Tibial nerve (tissue), 4 donors: ENCODE measurements around the gene GPC6. TPM values are rescaled to one million over a fixed set of nuclear protein-coding genes. Genes with fewer than 3 reads are reported as not detected.

Experiments used
- DNase-seq, 2 donors: peaks; one replicate each; pipeline ENCODE4 v3.0.0-alpha.2; 2019; ENCODE audit warnings: low spot score in 2 of 2
- H3K27ac ChIP-seq, 4 donors: fragments of 200-600 bp; sonication (generic) in 3 of 4; one replicate each; pipeline ENCODE4 v1.5.1; 2017 to 2019; ENCODE audit warnings: mild to moderate bottlenecking in 1 of 4
- H3K27me3 ChIP-seq, 2 donors: fragments of 200-600 bp; sonication (generic) in 1 of 2; one replicate each; pipeline versions ENCODE4 v1.5.1 to v1.6.0; 2017 to 2019
- H3K36me3 ChIP-seq, 3 donors: fragments of 200-600 bp; sonication (generic); one replicate each; pipeline ENCODE4 v1.5.1; 2018 to 2019
- H3K4me1 ChIP-seq, 4 donors: fragments of 200-600 bp; sonication (generic) in 3 of 4; one replicate each; pipeline ENCODE4 v1.5.1; 2017 to 2019
- H3K4me3 ChIP-seq, 4 donors: fragments of 200-600 bp; sonication (generic) in 3 of 4; one replicate each; pipeline ENCODE4 v1.5.1; 2017 to 2019; ENCODE audit warnings: mild to moderate bottlenecking in 1 of 4, moderate library complexity in 1 of 4
- H3K9me3 ChIP-seq, 4 donors: fragments of 200-600 bp; sonication (generic) in 3 of 4; one replicate each; pipeline ENCODE4 v1.5.1; 2017 to 2019
- EP300 ChIP-seq, 2 donors: sonication (generic); formaldehyde crosslinking; IDR thresholded peaks; one replicate each; pipeline ENCODE4 v1.6.1; 2017; ENCODE audit warnings: antibody characterized with exemption in 2 of 2, mild to moderate bottlenecking in 1 of 2
- POLR2A ChIP-seq, 2 donors: fragments of 450-650 bp; IDR thresholded peaks; one replicate each; pipeline ENCODE4 v1.6.1; 2017; ENCODE audit warnings: antibody characterized with exemption in 2 of 2, mild to moderate bottlenecking in 2 of 2, moderate library complexity in 2 of 2
- WGBS, 2 donors: methylation state at CpG; one replicate each; pipeline ENCODE4 v1.1.5; 2018; 5-methylcytosine and 5-hydroxymethylcytosine counted together
- total RNA-seq, 4 donors: library from RNA; depleted of rRNA; stranded (reverse); fragments of >200 nt; gene quantifications; one replicate each; pipeline ENCODE4 v1.1.0, GENCODE V29; 2016
- TF ChIP-seq, protein P1 (sequence below), 5 experiments: fragments of 200-600 bp in 3 of 5; fragments of 450-650 bp in 2 of 5; sonication (generic) in 3 of 5; IDR thresholded peaks; one replicate each; pipeline ENCODE4 v1.5.1; 2016 to 2019; ENCODE audit warnings: antibody characterized with exemption in 5 of 5, mild to moderate bottlenecking in 3 of 5, moderate library complexity in 2 of 5

GPC6 gene
- total RNA-seq, 4 donors from 2014 or later = 21.9 to 39.5 (median 29.8) TPM

- Histone ChIP-seq H3K36me3 (no peaks in the 10 kb centered on the region), H3K9me3 (no peaks in the 10 kb centered on the region), H3K27me3 (no peaks in the 10 kb centered on the region), H3K4me3 (no peak overlapping the region), H3K27ac (no peak overlapping the region), H3K4me1 (no peaks in the 10 kb centered on the region)
- TF ChIP-seq POLR2A (IDR thresholded peaks at IDR 0.05) (no peak), EP300 (IDR thresholded peaks at IDR 0.05) (no peak)
- TF ChIP-seq, protein P1, sequence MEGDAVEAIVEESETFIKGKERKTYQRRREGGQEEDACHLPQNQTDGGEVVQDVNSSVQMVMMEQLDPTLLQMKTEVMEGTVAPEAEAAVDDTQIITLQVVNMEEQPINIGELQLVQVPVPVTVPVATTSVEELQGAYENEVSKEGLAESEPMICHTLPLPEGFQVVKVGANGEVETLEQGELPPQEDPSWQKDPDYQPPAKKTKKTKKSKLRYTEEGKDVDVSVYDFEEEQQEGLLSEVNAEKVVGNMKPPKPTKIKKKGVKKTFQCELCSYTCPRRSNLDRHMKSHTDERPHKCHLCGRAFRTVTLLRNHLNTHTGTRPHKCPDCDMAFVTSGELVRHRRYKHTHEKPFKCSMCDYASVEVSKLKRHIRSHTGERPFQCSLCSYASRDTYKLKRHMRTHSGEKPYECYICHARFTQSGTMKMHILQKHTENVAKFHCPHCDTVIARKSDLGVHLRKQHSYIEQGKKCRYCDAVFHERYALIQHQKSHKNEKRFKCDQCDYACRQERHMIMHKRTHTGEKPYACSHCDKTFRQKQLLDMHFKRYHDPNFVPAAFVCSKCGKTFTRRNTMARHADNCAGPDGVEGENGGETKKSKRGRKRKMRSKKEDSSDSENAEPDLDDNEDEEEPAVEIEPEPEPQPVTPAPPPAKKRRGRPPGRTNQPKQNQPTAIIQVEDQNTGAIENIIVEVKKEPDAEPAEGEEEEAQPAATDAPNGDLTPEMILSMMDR (IDR thresholded peaks at IDR 0.05) = no peak
- no peak for DNase-seq
- 14 to 28% methylated on average over 1 of the region's 1 CpG for WGBS, 2 donors
Observed at GRCh38 chr13:94419925-94420305, 1193.3 kb downstream of the GPC6 start.

DNA sequence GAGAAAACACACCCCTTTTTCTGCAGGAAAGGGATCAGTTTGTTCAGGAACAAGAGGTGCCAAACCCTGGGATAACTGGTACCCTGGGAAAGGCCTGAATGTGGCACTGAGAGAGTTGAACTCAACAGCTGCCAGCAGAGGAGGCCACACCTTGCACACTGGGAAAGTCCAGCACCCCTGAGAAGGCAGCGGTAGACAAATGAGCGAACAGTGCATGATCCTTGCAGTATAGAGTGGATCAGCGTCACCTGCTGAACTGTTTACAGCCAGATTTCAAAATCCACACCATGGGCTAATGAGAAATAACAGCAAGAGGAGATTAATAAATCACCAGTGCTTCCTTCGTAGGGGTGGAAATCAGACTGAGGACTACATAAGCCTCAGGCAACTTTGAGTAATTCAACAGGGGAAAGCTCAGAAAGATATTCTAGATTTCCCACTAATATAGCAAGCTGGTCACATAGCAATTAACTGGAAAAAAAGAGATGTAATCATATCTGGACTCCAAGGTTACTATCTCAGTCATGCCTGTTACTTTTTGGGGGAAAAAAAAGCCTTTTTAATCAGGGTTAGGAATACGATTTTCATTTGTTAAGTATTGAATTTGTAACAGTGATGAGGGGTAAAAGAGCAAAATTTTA is 1200.8 kb downstream of the GPC6 start:
- WGBS, 2 donors = 64 to 69% methylated on average over 5 of the region's 5 CpGs
- H3K9me3 ChIP-seq = no peaks in the 10 kb centered on the region
- H3K4me1 ChIP-seq = no peaks in the 10 kb centered on the region
- no peak for DNase-seq
- TF ChIP-seq, protein P1 (IDR thresholded peaks at IDR 0.05) = no peak
- TF ChIP-seq EP300 (IDR thresholded peaks at IDR 0.05) (no peak), POLR2A (IDR thresholded peaks at IDR 0.05) (no peak)
- no peak overlapping the region for H3K4me3 ChIP-seq
- H3K27me3 ChIP-seq = no peaks in the 10 kb centered on the region
- H3K36me3 ChIP-seq = no peaks in the 10 kb centered on the region
- no peak overlapping the region for H3K27ac ChIP-seq

- Histone ChIP-seq H3K27me3 (no peaks in the 10 kb centered on the region), H3K36me3 (no peaks in the 10 kb centered on the region), H3K9me3 (no peaks in the 10 kb centered on the region), H3K27ac (no peak overlapping the region), H3K4me3 (no peak overlapping the region), H3K4me1 (peaks cover 0 to 4% (median 0%) of the 10 kb centered on the region in 4 donors)
- TF ChIP-seq EP300 (IDR thresholded peaks at IDR 0.05) (no peak), POLR2A (IDR thresholded peaks at IDR 0.05) (no peak)
- TF ChIP-seq, protein P1 (IDR thresholded peaks at IDR 0.05) = no peak
- no peak for DNase-seq
- WGBS, 2 donors = 55 to 73% methylated on average over 2 of the region's 2 CpGs
Observed at GRCh38 chr13:94431574-94431973, 1205.0 kb downstream of the GPC6 start.

GRCh38 chr13:94431987-94432386 is 1205.4 kb downstream of the GPC6 start:
- H3K27me3 ChIP-seq = no peaks in the 10 kb centered on the region
- no peak overlapping the region for H3K27ac ChIP-seq
- no peak for TF ChIP-seq POLR2A (IDR thresholded peaks at IDR 0.05)
- TF ChIP-seq EP300 (IDR thresholded peaks at IDR 0.05) = no peak
- TF ChIP-seq, protein P1 (IDR thresholded peaks at IDR 0.05) = no peak
- DNase-seq = no peak
- H3K9me3 ChIP-seq = no peaks in the 10 kb centered on the region
- H3K36me3 ChIP-seq = no peaks in the 10 kb centered on the region
- peaks cover 0 to 4% (median 0%) of the 10 kb centered on the region in 4 donors for H3K4me1 ChIP-seq
- H3K4me3 ChIP-seq = no peak overlapping the region

DNA sequence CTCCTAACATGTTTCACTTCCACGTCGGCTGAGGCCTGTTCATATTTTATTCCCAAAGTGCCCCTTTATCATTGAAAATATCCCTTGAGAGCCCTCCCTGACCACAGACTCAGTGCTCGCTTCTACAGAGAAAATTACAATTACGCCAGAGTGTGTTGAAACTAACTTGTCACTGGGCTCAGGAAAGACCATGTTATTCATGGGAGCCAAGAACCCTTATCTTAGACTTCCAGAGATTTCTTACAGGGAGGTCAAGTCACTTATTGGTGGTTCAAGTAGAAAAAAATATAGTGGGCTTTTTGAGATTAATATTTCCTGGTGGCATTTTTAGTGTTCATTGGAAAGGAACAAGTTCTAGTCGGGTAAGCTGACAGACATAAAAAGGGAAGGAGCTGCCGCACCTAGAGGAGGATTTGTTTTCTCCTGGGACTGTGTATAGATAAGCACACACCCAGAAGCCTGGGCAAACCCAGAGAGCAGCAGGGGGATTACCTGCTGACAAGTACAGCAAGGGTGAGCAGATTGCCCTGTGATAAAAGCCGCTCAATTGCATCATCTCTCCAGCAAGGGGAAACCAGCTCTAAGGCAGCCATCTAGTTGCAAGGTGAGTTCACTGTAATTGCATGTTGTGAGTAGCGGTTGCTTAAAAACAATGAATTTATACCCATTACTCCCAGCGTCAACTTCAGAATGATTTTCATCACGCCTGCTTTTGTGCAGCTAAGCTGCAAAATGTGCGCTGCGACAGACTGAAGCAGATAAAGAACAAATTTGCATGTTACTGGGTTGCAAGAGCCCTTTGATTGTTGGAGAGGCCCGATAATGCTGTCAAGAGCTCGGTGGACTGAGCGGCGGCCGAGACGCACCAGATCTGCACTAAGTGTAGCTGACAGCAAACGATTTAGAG is 1206.7 kb downstream of the GPC6 start:
- TF ChIP-seq, protein P1 (IDR thresholded peaks at IDR 0.05) = no peak
- TF ChIP-seq POLR2A (IDR thresholded peaks at IDR 0.05) (no peak), EP300 (IDR thresholded peaks at IDR 0.05) (no peak)
- Histone ChIP-seq H3K27ac (no peak overlapping the region), H3K27me3 (no peaks in the 10 kb centered on the region), H3K4me1 (peaks cover 0 to 4% (median 0%) of the 10 kb centered on the region in 4 donors), H3K4me3 (no peak overlapping the region), H3K9me3 (no peaks in the 10 kb centered on the region), H3K36me3 (no peaks in the 10 kb centered on the region)
- DNase-seq = no peak
- WGBS, 2 donors = 76 to 80% methylated on average over 19 of the region's 19 CpGs
